Metanephros (tissue), 1 donor: ENCODE measurements around the gene FCHSD1. TPM values are rescaled to one million over a fixed set of nuclear protein-coding genes. Genes with fewer than 3 reads are reported as not detected.

ENCODE experiments used
- total RNA-seq: library from RNA; depleted of rRNA; stranded (reverse); fragments of >200 nt; gene quantifications from one replicate; pipeline ENCODE4 v1.2.3, GENCODE V29; 2014

FCHSD1 gene
- 12.4 TPM for total RNA-seq

DNA sequence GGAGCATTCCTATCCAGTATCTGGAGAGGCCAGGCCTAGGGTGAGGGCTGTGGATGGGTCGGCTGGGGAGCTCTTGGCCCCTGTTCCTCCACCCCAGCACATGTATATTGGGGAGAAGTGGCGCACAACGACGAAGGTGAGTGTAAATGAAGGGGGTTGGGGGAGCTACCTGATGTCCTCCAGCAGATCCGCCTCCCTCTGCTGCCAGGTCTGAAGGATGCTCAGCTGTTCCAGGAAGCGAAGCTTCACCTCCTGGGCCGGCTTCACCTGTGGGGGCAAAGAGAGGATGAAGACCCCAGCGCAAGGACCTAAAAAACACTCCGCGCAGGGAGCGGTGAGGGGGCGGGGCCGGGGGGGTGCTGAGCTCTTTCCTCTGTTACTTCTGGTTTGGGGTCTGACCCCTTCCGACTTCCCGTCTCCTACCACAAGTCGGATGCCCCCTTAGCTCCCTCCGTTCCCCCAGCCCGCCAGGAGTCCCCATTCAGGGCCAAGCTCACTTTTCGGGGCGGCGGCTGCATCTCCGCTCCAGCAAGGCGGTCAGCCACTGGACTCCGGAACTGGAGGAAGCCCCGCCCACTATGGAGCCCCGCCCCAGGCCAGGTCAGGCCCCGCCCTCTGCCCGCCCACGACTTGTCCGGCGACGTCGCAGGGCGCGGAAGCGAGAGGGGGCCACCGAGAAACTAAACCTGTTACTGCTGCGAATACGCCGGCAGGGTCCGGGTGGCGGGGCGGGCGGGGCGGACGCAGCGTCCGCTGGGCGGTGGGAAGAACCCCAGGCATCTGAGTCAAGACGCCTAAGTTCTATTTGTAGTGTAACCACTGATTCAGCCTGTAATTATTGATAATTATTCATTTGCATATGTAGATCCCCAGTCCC lies at the start of gene FCHSD1:
TSS of gene FCHSD1 (minus strand) at position 568 of the 877 bp plus-strand sequence. CDS start at position 518, 50 bp downstream.

DNA sequence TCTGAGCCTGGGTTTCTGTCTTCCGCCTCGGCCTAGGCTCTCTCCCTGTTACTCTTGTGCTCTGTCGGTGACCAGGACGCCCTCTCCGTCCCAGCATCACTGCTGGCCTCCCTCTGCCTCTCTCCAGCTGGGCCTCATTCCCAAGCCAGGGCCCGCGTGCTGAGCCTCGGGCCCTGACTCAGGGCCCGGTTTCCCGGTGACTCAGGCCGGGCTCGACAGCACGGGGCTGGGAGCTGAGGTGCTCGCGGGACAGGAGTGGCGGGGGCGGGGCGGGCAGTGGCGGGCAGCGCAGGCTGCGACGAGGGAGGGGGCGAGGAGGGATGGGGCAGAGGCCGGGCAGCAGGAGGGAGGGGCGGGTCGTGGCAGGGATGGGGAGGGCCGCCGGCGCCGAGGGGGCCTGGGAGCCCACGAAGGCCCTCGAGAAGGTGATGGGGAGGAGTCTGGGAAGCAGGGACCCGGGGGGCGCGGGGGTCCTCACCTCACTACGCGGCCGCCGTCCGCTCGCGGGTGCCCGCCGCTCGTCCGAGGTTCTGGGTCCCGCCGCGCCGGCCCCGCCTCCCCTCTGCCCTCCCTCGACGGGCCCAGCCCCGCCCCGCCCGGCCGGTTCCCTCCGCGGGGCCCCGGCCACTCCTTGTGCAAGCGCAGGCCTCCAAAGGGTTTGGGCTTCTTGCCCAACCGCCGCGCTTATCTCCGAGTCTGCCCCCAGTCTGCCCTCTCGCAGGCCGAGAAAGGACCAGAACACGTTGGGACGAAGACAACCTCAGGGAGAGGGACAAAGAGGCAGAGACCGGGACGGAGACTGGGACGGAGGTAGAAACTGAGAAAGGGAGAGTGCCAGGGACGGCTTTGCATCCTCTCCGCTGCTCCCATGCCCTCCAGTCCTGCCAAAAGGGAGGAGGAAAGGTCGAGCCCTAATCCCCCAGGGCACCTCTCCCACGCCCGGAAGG lies 30.8 kb upstream of the FCHSD1 start, which contains the start of gene ARAP3:
TSS of gene ARAP3 (minus strand) at position 536 of the 947 bp plus-strand sequence. CDS start 1,744 bp downstream, outside the sequence.

DNA sequence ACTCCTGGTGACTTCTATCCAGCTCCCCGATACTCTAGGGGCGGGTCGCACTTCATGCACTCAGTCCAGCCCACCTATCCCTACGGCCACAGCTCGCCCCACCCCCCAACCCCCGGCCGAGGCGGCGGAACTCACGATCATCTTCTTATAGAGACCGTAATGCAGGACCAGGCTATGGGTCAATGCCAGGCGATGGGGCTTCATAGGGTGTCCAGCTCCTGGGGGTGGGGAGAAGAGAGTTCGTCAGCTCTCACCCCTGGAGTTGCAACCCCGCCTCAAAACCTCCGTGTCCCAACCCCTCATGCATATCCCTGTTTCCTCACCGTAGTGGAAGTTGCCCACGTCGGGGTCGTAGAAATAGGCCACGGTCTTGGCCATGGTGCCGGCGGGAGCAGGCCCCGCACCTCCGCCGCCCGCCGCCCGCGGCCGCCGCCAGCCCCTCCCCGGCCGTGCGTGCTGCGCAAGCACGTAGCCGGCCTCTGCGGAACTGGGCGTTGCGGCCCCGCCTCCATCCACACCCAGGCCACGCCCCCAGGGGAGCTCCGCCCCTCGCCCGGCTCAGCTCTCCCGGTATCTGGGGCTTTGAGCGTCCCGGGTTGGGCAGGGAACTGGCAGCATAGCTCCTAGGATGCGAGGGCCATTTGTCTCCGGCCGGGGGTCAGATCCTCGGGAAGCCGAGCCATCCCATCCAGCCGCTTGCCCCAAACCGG lies 14.7 kb downstream of the FCHSD1 start, which contains the start of the genes HDAC3 and RELL2:
TSS of gene HDAC3 (minus strand) at position 437 of the 710 bp plus-strand sequence. CDS start at position 378, 59 bp downstream.
TSS of gene RELL2 (plus strand) at position 585 of the 710 bp plus-strand sequence. CDS start 1,229 bp downstream, outside the sequence.

DNA sequence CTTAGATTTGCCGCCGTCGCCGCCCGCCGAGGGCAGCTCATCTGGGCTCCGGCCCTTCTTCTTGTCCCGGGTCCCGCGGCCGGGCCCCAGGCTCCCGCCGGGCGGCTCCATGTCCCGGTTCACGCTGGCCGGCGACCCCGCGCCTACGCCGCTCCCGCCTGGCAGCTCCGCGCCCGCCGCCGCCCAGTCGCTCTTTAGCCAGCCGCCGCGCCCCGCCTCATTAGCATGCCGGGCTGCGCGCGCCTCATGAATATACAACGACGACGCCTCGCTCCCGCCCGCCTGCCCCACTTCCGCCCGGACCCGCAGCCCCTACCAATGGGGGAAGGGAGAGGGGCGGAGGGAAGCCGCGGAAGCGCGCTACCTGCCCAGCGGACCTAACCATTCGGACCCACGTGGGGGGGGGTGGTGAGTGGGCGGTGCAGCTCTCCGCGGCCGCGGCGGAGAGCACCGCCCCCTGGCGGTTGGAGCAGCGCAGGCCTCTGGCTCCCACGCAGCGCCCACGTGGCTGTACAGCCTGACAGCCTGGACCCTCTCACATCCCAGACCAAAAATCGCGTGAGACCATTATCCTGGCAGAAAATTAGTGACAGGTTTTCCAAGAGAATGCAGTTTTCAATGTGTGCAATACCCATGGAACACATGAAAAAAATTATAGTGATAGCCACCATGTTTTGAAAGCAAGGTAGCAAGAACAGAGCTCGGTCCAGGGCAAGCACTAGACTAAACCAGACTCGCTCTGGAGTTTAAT lies 32.2 kb downstream of the FCHSD1 start, which contains the start of gene DIAPH1:
TSS of gene DIAPH1 (minus strand) at position 197 of the 751 bp plus-strand sequence. CDS start at position 111, 86 bp downstream.

Other genes with a start within 250 kb of the FCHSD1 start
- gene PCDHGA9, start 248.6 kb downstream of the FCHSD1 start, total RNA-seq, result 9.8 TPM
- gene PCDHGB6, start 243.4 kb downstream of the FCHSD1 start, total RNA-seq, result 12.3 TPM
- gene PCDHGA10, start 238.4 kb downstream of the FCHSD1 start, total RNA-seq, result 9.1 TPM
- gene PCDHGB7, start 233.7 kb downstream of the FCHSD1 start, total RNA-seq, result 15.8 TPM
- gene PCDHGA11, start 230.4 kb downstream of the FCHSD1 start, total RNA-seq, result 10.0 TPM
- gene PCDHGA12, start 220.9 kb downstream of the FCHSD1 start, total RNA-seq, result 10.0 TPM
- 71.1 TPM for gene PCDHGC3, start 175.5 kb downstream of the FCHSD1 start, total RNA-seq
- 9.6 TPM for gene PCDHGC4, start 166.4 kb downstream of the FCHSD1 start, total RNA-seq
- gene PCDHGC5, start 162.3 kb downstream of the FCHSD1 start, total RNA-seq, result 4.8 TPM
- 37.0 TPM for gene DIAPH1, start 32.4 kb downstream of the FCHSD1 start, total RNA-seq
- 57.7 TPM for gene HDAC3, start 14.6 kb downstream of the FCHSD1 start, total RNA-seq
- 1.2 TPM for gene RELL2, start 14.4 kb downstream of the FCHSD1 start, total RNA-seq
- 17.6 TPM for gene ARAP3, start 30.8 kb upstream of the FCHSD1 start, total RNA-seq
- 44.8 TPM for gene PCDH1, start 227.0 kb upstream of the FCHSD1 start, total RNA-seq